Measurements from ENCODE around the gene GALNT2. TPM values are rescaled to one million over a fixed set of nuclear protein-coding genes. Genes with fewer than 3 reads are reported as not detected.

GALNT2 gene
- total and polyA plus RNA-seq, 9 of the 15 experiments (the other 6 are each of a cell fraction or from before 2014, with no cell fraction given) = 1.6 to 106 (median 51.9) TPM

GRCh38 chr1:230145505-230145899 is 78.5 kb downstream of the GALNT2 start (continued):
- TF ChIP-seq RERE (CRISPR knock-in tag; IDR thresholded peaks at IDR 0.05; ENCODE audit: borderline replicate concordance) = peak; percentile 33; the same call in 1 of the 2 replicates
- TF ChIP-seq MAZ (CRISPR knock-in tag; conservative IDR thresholded peaks at IDR 0.05 in 1 of 2, IDR thresholded peaks at IDR 0.05 in 1 of 2) = no peak
- TF ChIP-seq ZNF3 (CRISPR knock-in tag; IDR thresholded peaks at IDR 0.05) = no peak
- peak; percentile 99 for TF ChIP-seq NFIC (IDR thresholded peaks at IDR 0.05)
- TF ChIP-seq NFE2 (IDR thresholded peaks at IDR 0.05; ENCODE audit: low read depth) = no peak
- no peak for TF ChIP-seq FOXA1 (IDR thresholded peaks at IDR 0.05; ENCODE audit: borderline replicate concordance)
- peak; percentile 51 for TF ChIP-seq SMAD1 (IDR thresholded peaks at IDR 0.05; ENCODE audit: low read depth, low read length, partially characterized antibody)
- no peak for TF ChIP-seq ATF6 (CRISPR knock-in tag; IDR thresholded peaks at IDR 0.05)
- TF ChIP-seq RAD51 (IDR thresholded peaks at IDR 0.05; ENCODE audit: borderline replicate concordance, low read depth) = no peak
- peak; percentile 4; the same call in 1 of the 2 replicates for TF ChIP-seq NR2C1 (IDR thresholded peaks at IDR 0.05)
- no peak for TF ChIP-seq NR2C1 (tag; IDR thresholded peaks at IDR 0.05)
- 0 out of 4 replicates have a peak, but pooled peaks of 1 of the 2 experiments have one; percentile 12 for TF ChIP-seq RAD21 (CRISPR knock-in tag; conservative IDR thresholded peaks at IDR 0.05 in 1 of 2, IDR thresholded peaks at IDR 0.05 in 1 of 2)
- no peak for TF ChIP-seq IRF9 (tag; IDR thresholded peaks at IDR 0.05)
- TF ChIP-seq TAF7 (tag; IDR thresholded peaks at IDR 0.05) = no peak
- TF ChIP-seq ZNF583 (CRISPR knock-in tag; IDR thresholded peaks at IDR 0.05) = peak; percentile 72; the same call in 1 of the 2 replicates
- peak; percentile 93 for TF ChIP-seq NFIX (CRISPR knock-in tag; IDR thresholded peaks at IDR 0.05; ENCODE audit: low read depth)
- no peak for TF ChIP-seq ESRRA (IDR thresholded peaks at IDR 0.05; ENCODE audit: borderline replicate concordance, low read depth)

Measured in K562 (cell line).